GM18907 (cell line): ENCODE data around the gene UGT2B17.

Experiments used
- ATAC-seq: cut with Tn5 transposase; IDR thresholded peaks from one replicate; pipeline ENCODE4 v1.9.1; 2021; ENCODE audit warnings: mild to moderate bottlenecking, moderate library complexity; ENCODE audit not compliant: unreplicated experiment

UGT2B17 gene

GRCh38 chr4:68576272-68577125, at the start of gene UGT2B17:
Gene UGT2B17 (minus strand): TSS chr4:68576322. CDS start chr4:68568484, 7,838 bp downstream.
- peak; percentile 96 for ATAC-seq

GRCh38 chr4:68622731-68623130, 46.6 kb upstream of the UGT2B17 start:
- ATAC-seq = peak; percentile 81

- ATAC-seq = peak; percentile 93
Observed at GRCh38 chr4:68617003-68617698, 41.0 kb upstream of the UGT2B17 start.

GRCh38 chr4:68615699-68616422, 39.7 kb upstream of the UGT2B17 start:
- no peak for ATAC-seq

GRCh38 chr4:68613752-68614151, 37.6 kb upstream of the UGT2B17 start:
- ATAC-seq = no peak

- no peak for ATAC-seq
Observed at GRCh38 chr4:68606240-68606639, 30.1 kb upstream of the UGT2B17 start.

- ATAC-seq = no peak
Observed at GRCh38 chr4:68599150-68599549, 23.0 kb upstream of the UGT2B17 start.

GRCh38 chr4:68597482-68597881, 21.4 kb upstream of the UGT2B17 start:
- ATAC-seq = no peak

- no peak for ATAC-seq
Observed at GRCh38 chr4:68594678-68595077, 18.6 kb upstream of the UGT2B17 start.

- no peak for ATAC-seq
Observed at GRCh38 chr4:68593112-68593511, 17.0 kb upstream of the UGT2B17 start.

GRCh38 chr4:68592673-68593072, 16.6 kb upstream of the UGT2B17 start:
- no peak for ATAC-seq

- ATAC-seq = no peak
Observed at GRCh38 chr4:68591204-68591603, 15.1 kb upstream of the UGT2B17 start.

GRCh38 chr4:68589790-68590189, 13.7 kb upstream of the UGT2B17 start:
- no peak for ATAC-seq

GRCh38 chr4:68582339-68582717, 6.2 kb upstream of the UGT2B17 start:
- no peak for ATAC-seq

- ATAC-seq = no peak
Observed at GRCh38 chr4:68581383-68582338, 5.5 kb upstream of the UGT2B17 start.

- ATAC-seq = no peak
Observed at GRCh38 chr4:68577590-68577989, 1.5 kb upstream of the UGT2B17 start.

GRCh38 chr4:68575636-68576035, 486 bp downstream of the UGT2B17 start:
- ATAC-seq = peak; percentile 24

GRCh38 chr4:68575081-68575480, 1.0 kb downstream of the UGT2B17 start:
- ATAC-seq = no peak

- no peak for ATAC-seq
Observed at GRCh38 chr4:68572653-68573170, 3.4 kb downstream of the UGT2B17 start.

GRCh38 chr4:68570122-68570507, 6.0 kb downstream of the UGT2B17 start:
- ATAC-seq = peak; percentile 68
